Skeletal muscle tissue (tissue), 4 donors: ENCODE results near the gene CACNG7. TPM values are rescaled to one million over a fixed set of nuclear protein-coding genes. Genes with fewer than 3 reads are reported as not detected.

Experiments
- H3K27ac ChIP-seq: one replicate; pipeline ENCODE4 v1.7.0; 2013; ENCODE audit warnings: mild to moderate bottlenecking, low read depth, low read length, inconsistent platforms
- H3K27me3 ChIP-seq, 3 donors: one replicate each; pipeline ENCODE4 v1.7.0; 2013; ENCODE audit warnings: low read length in 3 of 3; ENCODE audit not compliant: control insufficient read depth in 3 of 3, insufficient read depth in 3 of 3
- H3K36me3 ChIP-seq, 3 donors: one replicate each; pipeline ENCODE4 v1.7.0; 2013; ENCODE audit warnings: low read length in 3 of 3; ENCODE audit not compliant: control insufficient read depth in 3 of 3, insufficient read depth in 3 of 3
- H3K4me1 ChIP-seq, 3 donors: one replicate each; pipeline ENCODE4 v1.7.0; 2013; ENCODE audit warnings: low read length in 3 of 3, mild to moderate bottlenecking in 3 of 3; ENCODE audit not compliant: control insufficient read depth in 3 of 3, insufficient read depth in 3 of 3
- H3K4me3 ChIP-seq, 3 donors: one replicate each; pipeline ENCODE4 v1.7.0; 2013; ENCODE audit warnings: low read length in 3 of 3
- H3K9ac ChIP-seq, 3 donors: one replicate each; pipeline ENCODE4 v1.7.0; 2013; ENCODE audit warnings: low read length in 3 of 3, mild to moderate bottlenecking in 3 of 3, moderate library complexity in 2 of 3, low read depth in 1 of 3
- H3K9me3 ChIP-seq, 3 donors: one replicate each; pipeline ENCODE4 v1.7.0; 2013; ENCODE audit warnings: low read length in 3 of 3; ENCODE audit not compliant: control insufficient read depth in 3 of 3
- total RNA-seq: library from RNA; depleted of rRNA; stranded (reverse); fragments of >200 nt; gene quantifications from one replicate; pipeline ENCODE4 v1.2.3, GENCODE V29; 2014
- donor health status: Osteomylitis.

The CACNG7 gene
- total RNA-seq, 1 donor from 2014 or later = not detected

GRCh38 chr19:53978975-53979801 lies 70.1 kb downstream of the CACNG7 start:
- Histone ChIP-seq H3K4me3 (peak overlapping the region; percentile 38 to 71 (median 63)), H3K27ac (no peak overlapping the region), H3K9ac (peak overlapping the region in 1 of 3 donors; percentile 6)

DNA sequence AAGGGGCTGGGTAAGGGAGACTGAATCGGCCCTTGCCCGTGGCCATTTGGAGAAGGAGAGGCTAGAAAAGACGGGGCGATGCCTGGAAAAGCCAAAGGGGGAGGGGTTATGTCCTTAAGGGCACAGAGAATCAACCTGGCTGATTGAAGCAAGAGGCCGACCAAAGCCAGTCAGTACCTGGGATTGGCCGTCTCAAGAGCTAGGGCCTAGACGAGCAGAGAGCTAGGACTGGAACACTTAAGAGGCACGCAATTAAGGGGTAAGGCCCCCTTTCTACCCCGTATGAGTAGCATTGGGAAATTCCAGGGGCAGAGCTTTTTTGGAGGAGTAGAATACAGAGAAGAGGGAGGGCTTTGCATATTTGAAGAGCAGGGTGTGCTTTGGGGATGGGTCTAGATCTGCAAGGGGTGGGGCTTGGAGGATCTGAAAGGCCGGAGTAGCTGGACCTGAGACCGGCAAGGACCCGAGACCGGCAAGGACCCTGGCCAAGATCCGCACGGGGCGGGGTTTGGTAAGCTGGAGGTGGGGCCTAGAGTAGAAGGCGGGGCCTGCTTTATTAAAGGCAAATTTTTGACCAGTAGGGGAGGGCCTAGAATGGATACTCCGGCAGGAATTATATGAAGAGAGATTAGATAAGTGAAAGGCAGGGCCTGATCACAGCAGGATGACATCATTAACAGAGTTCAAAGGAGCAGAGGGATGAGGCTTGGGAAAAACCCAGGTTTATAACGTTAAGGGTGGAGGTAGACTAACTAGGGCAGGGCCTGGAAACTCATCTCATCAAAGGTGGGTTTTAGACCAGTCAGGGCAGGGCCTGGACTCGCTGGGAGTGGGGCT lies 71.7 kb downstream of the CACNG7 start:
- peaks cover 20 to 26% (median 25%) of the 10 kb centered on the region in 3 donors for H3K27me3 ChIP-seq
- peak overlapping the region; percentile 32 to 75 (median 70) for H3K9ac ChIP-seq
- peaks cover 14 to 24% (median 23%) of the 10 kb centered on the region in 3 donors for H3K4me1 ChIP-seq
- H3K4me3 ChIP-seq = peak overlapping the region; percentile 56 to 71 (median 63)
- peak overlapping the region; percentile 73 for H3K27ac ChIP-seq
- H3K9me3 ChIP-seq = no peaks in the 10 kb centered on the region
- no peaks in the 10 kb centered on the region for H3K36me3 ChIP-seq

More at GRCh38 chr19:53978975-53979801, 70.1 kb downstream of the CACNG7 start:
- Histone ChIP-seq H3K9me3 (no peaks in the 10 kb centered on the region), H3K27me3 (peaks cover 19 to 25% (median 22%) of the 10 kb centered on the region in 3 donors), H3K36me3 (no peaks in the 10 kb centered on the region), H3K4me1 (peaks cover 14 to 24% (median 23%) of the 10 kb centered on the region in 3 donors)

- Histone ChIP-seq H3K27ac (peak overlapping the region; percentile 73), H3K4me3 (peak overlapping the region in 2 of 3 donors; percentile 29 to 63), H3K9ac (peak overlapping the region in 1 of 3 donors; percentile 32), H3K9me3 (no peaks in the 10 kb centered on the region), H3K27me3 (peaks cover 17 to 25% (median 24%) of the 10 kb centered on the region in 3 donors), H3K36me3 (no peaks in the 10 kb centered on the region), H3K4me1 (peaks cover 14 to 24% (median 23%) of the 10 kb centered on the region in 3 donors)
Observed at GRCh38 chr19:53981376-53981951, 72.4 kb downstream of the CACNG7 start.

DNA sequence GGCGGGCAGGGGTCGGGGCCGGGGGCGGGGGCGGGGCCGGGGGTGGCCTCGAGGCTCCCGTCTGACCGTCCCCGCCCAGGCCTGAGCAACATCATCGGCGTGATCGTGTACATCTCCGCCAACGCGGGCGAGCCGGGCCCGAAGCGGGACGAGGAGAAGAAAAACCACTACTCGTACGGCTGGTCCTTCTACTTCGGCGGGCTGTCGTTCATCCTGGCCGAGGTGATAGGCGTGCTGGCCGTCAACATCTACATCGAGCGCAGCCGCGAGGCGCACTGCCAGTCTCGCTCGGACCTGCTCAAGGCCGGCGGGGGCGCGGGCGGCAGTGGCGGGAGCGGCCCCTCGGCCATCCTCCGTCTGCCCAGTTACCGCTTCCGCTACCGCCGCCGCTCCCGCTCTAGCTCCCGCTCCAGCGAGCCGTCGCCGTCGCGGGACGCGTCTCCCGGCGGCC lies 72.9 kb downstream of the CACNG7 start:
- Histone ChIP-seq H3K27me3 (peaks cover 17 to 23% (median 21%) of the 10 kb centered on the region in 3 donors), H3K4me3 (peak overlapping the region in 2 of 3 donors; percentile 56 to 57), H3K9ac (peak overlapping the region in 2 of 3 donors; percentile 23 to 74), H3K27ac (no peak overlapping the region), H3K4me1 (peaks cover 14 to 24% (median 23%) of the 10 kb centered on the region in 3 donors), H3K36me3 (no peaks in the 10 kb centered on the region), H3K9me3 (no peaks in the 10 kb centered on the region)

GRCh38 chr19:53982611-53983010 lies 73.5 kb downstream of the CACNG7 start:
- H3K9ac ChIP-seq = no peak overlapping the region
- peaks cover 14 to 24% (median 21%) of the 10 kb centered on the region in 3 donors for H3K4me1 ChIP-seq
- H3K4me3 ChIP-seq = no peak overlapping the region
- H3K27ac ChIP-seq = no peak overlapping the region
- peaks cover 17 to 23% (median 17%) of the 10 kb centered on the region in 3 donors for H3K27me3 ChIP-seq
- H3K36me3 ChIP-seq = no peaks in the 10 kb centered on the region
- H3K9me3 ChIP-seq = no peaks in the 10 kb centered on the region

DNA sequence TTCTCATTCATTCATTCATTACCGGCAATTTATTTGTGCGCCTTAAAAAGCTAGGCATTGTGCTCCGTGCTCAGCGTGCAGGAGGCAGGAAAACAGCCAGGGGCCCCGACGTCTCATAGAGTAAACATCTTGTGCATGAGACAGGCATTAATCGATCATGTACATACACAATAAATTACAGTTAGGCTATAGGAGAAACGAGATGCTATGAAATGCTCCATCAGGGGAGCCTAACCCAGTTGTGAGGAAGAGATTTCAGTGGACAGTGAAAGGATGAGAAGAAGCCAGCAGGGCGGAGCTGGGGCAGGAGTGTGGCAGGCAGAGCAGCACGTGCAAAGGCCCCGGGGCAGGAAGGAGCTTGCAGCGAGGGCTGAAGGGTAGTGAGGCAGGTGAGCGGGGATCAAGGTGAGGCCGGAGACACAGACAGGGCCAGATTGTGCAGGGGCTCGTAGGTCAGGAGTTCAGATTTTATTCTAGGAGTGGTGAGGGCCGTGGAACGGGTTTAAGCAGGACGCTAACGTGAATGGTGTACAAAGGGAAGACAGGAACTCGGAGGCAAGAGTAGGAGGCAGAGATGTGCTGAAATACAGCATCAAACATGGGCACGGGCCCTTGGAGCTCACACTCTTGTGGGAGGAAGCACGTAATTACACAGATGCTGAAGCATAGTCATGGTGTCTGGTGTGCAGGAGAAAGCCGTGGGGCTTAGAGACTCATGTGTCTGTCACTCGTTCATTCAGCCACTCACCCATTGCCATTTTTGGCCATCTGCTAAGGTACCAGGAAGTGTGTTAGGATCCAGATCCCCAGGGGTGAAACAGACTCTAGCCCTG lies 74.6 kb downstream of the CACNG7 start:
- Histone ChIP-seq H3K9me3 (no peaks in the 10 kb centered on the region), H3K27ac (no peak overlapping the region), H3K27me3 (peaks cover 17 to 23% (median 17%) of the 10 kb centered on the region in 3 donors), H3K4me3 (no peak overlapping the region), H3K36me3 (no peaks in the 10 kb centered on the region), H3K9ac (no peak overlapping the region), H3K4me1 (peaks cover 11 to 24% (median 15%) of the 10 kb centered on the region in 3 donors)

DNA sequence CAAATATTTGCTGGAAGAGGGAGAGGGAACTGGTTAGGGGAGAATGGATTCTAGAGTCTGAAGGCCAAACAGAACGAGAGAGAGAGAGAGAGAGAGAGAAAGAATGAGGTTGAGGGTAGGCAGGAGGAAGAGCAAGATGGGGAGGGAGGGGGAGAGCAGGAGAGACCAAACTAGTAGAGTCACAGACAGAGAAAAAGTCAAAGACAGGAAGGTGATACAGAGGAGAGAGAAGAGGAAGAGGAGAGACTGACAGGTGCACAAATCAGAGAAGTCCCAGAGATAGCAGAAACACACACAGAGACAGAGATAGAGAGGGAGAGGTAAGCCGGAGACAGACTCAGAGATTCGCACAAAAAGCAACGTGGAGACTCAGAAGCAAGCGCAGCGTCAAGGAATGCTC lies 76.8 kb downstream of the CACNG7 start:
- Histone ChIP-seq H3K4me1 (peaks cover 6 to 18% (median 15%) of the 10 kb centered on the region in 3 donors), H3K9me3 (no peaks in the 10 kb centered on the region), H3K36me3 (no peaks in the 10 kb centered on the region), H3K27me3 (peaks cover 13 to 19% (median 17%) of the 10 kb centered on the region in 3 donors), H3K4me3 (no peak overlapping the region), H3K9ac (no peak overlapping the region), H3K27ac (no peak overlapping the region)

GRCh38 chr19:53988981-53989380 lies 79.9 kb downstream of the CACNG7 start:
- H3K27ac ChIP-seq = no peak overlapping the region
- no peak overlapping the region for H3K9ac ChIP-seq
- H3K4me1 ChIP-seq = peaks cover 10 to 22% (median 20%) of the 10 kb centered on the region in 3 donors
- H3K27me3 ChIP-seq = peaks cover 7 to 16% (median 15%) of the 10 kb centered on the region in 3 donors
- H3K36me3 ChIP-seq = no peaks in the 10 kb centered on the region
- H3K4me3 ChIP-seq = no peak overlapping the region
- H3K9me3 ChIP-seq = no peaks in the 10 kb centered on the region
